ENCODE measurements around the gene COL3A1. TPM values are rescaled to one million over a fixed set of nuclear protein-coding genes. Genes with fewer than 3 reads are reported as not detected.

Gene COL3A1
- total RNA-seq, 1 experiment from 2014 or later: 17.5 TPM

DNA sequence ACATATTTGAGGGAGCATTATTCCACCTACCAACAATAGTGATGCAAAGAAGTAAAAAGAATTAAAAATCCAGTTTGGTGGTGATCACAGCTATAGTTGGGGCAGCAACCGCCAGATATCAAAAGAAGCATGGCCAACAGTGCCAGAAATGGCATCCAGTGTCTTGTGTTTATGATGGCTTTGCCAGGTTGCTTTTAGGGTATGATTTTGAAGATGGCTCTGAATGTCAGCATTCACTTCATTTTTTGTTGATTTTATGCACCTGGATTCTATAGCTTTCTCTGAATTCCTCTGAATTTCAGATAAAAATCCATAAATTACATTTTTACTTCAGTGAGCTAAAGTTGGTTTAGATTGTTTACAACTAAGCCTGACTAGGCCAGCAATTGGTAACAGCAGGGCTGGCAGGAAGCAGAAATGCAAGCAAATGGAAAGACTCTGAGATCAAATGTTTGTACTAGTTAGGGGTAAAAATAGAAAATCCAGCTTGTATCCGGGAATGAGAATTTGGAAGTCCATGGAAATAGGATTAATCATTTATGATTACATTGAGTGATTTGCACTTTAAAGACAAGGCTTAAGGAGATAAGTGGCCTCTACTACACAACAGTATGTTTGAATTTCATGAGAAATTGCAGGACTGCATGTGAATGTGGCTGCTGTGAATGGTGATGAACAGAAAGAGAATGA lies 40.4 kb downstream of the COL3A1 start:
- no peak for DNase-seq (ENCODE audit: extremely low read depth, low read depth)

DNA sequence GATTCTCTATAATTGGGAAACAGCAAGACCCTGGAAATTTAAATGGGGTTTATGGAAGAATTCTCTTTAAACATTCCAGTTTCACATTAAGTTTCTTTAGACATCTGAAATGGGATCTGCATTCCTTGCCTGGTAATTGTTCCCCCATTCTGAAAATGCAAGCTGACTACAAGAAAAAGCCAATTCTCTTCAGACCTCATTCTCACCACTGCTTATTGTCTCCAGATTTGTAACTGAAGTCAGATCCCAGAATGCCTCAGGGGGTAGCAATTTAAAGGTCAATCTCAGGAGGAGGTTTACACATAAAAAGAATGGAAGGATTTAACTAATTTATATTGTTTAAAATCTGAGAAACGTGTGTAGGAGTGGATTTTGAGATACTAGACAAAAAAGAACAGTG lies 41.2 kb downstream of the COL3A1 start:
- DNase-seq (ENCODE audit: extremely low read depth, low read depth): no peak

DNA sequence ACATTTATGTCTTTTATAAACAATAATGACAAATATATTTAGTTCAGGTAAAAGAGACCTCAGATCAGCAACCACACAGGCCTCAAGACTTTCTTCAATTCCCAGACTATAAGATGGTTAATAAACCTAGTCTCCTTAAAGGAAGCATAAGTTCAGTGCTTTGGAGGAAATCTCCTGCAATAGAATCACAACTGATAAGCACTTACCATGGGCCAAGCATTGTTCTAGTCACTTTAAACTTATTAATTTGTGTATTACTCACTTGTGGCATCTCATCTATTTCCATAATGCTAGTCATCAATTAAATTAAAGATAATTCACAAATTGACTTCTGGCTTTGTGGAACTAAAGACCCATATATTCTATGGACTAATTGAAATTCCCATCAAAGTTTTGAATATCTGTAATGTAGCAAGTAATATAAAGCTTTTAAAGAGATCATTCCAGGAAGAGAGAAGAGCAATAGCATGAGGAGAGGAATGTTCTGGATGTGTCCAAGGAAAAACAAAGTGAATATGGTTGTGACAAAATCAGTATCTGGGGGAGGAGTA lies 42.2 kb downstream of the COL3A1 start:
- DNase-seq (ENCODE audit: extremely low read depth, low read depth): no peak

DNA sequence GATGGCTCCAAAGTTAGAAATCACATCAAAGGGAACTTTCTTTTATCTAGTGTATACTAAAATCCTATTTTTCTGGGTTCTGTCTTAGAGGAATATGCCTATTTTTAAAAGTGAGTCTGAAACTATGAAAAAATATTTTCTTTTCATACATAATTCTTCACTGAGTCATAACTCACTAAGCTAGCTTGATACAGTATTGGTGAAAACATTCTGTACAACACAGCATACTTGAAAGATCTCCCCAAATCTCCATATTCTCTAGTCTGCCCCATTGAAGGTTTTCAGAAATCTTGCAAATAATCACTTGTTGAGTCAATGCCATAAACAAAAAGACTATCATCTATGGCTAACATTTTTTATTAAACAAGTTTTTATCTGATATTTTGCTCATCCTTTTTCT lies 44.5 kb downstream of the COL3A1 start:
- no peak for DNase-seq (ENCODE audit: extremely low read depth, low read depth)

DNA sequence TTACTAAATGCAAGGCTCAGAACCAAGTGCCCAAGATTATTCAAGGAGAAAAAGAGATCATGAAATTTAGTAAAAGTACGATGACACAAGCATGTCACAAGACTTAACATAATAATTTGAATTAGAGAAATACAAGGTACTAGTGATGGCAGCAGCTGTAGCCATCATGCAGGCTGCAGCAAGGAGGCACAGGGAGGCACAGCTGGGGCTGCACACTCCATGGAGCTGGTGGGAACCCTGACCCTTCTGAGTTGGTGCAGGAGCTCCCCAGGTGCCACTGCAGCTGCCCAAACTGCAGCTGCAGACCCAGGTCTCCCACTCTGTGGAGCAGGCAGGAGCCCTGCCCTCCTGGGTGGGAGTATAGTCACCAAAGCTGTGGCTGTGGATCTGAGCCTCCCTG lies 46.0 kb downstream of the COL3A1 start:
- DNase-seq (ENCODE audit: extremely low read depth, low read depth): no peak

DNA sequence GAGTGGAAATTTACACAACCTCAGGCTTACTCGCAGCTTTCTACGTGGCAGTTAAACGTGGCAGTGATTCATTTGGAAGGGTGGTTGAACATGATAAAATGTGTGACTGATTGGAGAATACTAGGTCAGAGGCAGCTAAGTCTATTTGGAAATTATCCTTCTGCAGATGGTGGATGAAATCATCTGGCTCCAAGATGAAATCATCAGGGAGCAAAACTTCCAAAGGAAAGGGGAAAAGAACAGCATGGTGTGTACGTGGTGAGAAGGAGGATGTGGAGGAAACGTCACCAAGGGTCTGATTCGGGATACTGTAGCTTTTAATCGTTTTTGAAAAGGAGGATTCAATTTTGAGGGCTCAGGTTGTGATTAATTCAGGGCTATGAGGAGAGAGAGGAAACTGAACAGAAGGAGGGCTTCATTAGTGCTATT lies 47.9 kb downstream of the COL3A1 start:
- DNase-seq (ENCODE audit: extremely low read depth, low read depth): no peak

DNA sequence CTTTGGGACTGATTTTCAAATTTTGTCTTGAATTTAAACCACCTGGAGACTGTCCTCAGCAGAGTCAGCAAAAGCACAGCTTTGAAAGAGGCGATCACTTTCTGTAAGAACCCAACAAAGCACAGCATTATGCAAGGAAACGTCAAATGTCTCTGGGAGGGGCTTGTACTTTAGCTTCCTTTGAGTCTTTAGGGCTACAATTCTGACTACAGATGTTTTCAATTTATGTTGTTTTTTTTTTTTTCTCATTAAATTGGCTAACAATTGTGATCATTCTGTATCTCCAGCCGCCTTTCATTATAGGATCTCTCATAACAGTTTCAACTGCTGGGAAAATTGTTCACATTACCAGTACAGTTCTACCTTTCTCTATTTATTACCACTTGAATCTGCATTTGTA lies 48.3 kb downstream of the COL3A1 start:
- DNase-seq (ENCODE audit: extremely low read depth, low read depth): no peak

DNA sequence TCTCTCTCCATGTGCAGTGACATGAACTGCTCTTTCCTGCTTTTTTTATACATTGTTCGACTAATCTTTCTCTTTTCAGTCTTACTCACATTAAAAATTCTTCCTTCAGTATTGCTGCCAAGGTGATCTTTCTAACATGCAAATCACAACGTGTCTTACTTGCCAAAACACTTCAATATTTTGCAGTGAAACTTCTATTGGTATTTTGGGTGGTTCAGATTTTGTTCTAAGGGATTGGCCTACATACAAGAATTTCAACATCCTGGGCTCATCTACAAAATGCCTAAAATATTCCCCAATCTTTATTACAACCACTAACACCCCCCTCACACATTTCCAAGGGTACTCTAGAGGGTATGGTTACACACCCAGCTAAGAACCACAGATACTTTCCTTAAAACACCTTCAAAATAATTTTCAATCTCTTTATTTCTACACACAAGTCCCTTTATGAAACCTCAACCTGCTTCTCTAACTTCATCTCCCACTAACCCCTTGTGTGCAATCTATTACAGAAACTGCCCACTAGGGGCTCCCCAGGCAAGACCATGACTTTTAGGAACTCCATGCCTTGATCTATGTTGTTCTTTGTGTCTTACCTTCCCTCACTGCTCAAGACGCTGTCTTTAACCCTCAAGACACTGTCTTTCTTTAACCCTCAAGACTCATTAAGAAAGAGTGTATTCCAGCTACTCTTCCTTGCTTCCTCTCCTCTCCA lies 50.9 kb downstream of the COL3A1 start:
- no peak for DNase-seq (ENCODE audit: extremely low read depth, low read depth)

DNA sequence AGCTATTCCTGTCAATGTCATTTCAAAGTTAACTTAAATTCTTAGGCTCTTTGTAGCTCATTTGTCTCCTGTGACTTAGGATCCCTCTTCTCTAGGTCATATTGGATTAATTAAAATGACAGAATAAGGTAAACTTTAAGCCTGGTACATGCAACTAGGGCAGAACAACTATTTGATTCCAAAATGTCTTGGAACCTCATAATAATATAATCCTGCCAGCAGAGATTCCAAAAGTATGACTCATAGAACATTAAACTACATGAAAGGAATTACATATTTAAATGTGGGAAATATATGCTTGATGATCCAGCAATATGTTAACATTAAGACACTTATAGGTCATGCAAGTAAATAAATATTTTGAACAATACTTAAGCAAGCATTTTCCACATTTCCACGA lies 63.3 kb downstream of the COL3A1 start:
- DNase-seq (ENCODE audit: extremely low read depth, low read depth): no peak

DNA sequence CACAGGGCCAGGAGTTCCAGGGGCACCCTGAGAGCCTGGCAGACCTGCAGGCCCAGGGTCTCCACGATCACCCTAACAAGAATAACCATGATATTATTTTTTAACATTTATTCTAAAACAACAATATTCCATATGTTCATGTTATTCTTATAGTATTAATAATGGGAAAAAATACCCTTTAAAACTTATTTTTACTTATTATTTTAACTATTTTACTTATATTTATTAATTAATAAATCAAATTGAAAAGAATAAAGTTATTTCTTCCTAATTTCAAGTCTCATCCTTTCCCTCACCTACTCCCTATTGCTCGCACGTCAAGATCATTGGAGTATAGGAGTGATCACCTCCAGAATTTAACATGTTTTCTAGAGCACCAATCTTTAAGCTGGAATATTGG lies 71.7 kb downstream of the COL3A1 start:
- DNase-seq (ENCODE audit: extremely low read depth, low read depth): no peak

DNA sequence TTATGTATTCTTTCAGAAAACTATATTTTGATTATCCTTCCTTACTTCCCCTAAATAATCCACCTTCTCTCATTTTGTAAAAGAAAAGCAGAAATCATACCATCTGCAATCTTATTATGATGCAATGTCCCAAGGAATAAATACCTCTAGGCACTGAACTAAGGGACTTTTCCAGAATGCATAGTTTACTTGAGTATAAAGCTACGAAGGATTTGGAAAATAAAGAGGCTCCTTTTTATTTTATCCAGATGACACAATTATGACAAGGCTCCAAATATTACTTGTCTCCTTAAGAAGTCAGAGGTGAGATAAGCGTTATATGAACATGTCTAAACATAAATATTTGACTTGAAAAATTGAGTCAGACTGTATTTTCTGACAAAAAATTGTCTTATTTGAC lies 72.1 kb downstream of the COL3A1 start:
- no peak for DNase-seq (ENCODE audit: extremely low read depth, low read depth)

DNA sequence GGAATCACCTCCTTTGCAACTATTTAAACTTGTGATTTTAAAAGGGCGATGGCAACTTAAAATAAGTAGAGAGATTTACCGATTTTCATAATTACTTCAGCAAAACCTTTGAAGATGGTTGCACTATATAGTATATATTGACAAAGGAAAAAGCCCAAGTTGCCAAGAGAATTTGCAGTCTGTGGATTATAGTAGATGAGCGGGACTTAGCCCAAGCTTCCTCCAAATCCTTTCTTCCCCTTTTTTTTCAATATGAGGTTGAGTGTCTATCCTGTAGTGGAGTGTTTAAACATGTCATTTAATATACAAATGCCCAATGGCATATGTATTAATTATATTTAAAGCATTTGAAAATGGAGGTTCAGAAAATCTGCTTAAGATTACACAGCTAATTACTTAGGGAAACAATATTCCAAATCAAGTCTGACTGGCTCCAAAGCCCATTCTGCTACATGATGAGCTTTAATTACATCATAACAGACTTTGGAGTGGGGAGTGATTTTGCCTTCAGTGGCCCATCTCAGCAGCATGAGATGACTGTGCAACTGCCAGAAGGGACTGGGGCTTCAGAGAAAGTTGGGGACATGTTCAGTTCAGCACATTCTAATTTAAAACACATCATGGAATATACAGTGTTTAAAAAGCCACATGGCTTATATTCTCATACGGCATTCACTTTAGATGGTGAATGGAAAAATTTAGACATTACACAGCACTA lies 73.2 kb downstream of the COL3A1 start:
- no peak for DNase-seq (ENCODE audit: extremely low read depth, low read depth)

DNA sequence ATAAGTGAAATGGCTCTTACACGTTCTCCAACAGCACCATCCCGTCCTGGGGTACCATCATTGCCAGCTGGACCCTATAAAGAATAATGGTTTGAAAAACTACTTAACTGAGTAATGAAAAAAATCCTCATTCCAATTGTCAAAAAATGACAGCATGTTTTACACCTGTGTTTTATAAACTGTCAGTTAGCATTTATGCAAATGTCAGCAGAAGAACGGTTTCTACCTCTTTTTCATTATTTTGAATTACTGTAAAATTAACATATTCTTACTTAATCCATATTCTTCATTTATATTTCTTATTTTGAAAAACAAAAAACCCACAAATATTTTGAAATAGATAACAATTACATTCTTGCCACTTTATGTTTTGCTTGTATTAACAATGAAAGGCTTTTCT lies 74.0 kb downstream of the COL3A1 start:
- DNase-seq (ENCODE audit: extremely low read depth, low read depth): no peak

DNA sequence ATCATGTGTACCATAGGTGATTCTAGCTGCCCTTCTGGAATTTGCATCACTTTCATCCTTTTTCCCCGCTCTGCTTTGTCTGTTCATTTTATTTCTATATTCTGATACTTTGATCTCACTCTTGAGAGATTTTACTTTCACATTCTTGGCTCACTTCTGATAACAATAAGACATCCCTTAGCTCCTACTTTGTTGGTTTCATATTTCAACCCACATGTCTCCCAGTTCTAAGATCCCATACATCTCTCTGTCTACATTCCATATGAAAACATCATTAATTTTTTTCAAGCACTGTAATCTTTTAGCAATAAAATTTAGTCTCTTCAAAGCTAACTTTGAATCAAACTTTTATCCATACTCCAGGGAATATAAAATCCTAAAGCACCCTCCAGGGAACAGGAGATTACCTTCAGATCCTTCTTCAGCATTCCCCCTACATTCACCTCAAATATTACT lies 75.6 kb downstream of the COL3A1 start:
- no peak for DNase-seq (ENCODE audit: extremely low read depth, low read depth)

DNA sequence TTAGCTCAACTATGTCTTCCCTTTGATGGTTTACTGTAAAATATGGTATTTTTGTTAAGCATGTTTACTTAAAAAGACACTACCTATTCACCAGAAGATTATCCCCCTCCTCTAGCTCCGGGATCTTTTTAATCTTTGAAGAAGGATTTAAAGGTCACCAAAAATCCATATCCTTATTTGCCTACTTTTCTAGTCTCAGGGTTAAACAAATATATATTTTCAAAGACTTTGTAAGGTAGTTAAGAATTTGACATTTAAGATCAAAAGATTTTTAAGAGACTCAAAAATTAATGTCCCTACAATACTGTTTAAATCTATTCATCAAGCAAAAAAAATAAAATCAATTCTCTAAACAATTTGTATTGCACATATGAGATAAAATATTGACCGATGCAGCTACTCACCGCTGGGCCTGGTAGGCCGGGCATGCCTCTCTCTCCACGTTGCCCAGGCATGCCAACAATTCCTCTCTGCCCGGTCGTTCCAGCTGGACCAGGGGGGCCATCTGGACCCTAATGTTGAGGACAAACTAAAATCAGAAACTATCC lies 76.1 kb downstream of the COL3A1 start:
- no peak for DNase-seq (ENCODE audit: extremely low read depth, low read depth)

DNA sequence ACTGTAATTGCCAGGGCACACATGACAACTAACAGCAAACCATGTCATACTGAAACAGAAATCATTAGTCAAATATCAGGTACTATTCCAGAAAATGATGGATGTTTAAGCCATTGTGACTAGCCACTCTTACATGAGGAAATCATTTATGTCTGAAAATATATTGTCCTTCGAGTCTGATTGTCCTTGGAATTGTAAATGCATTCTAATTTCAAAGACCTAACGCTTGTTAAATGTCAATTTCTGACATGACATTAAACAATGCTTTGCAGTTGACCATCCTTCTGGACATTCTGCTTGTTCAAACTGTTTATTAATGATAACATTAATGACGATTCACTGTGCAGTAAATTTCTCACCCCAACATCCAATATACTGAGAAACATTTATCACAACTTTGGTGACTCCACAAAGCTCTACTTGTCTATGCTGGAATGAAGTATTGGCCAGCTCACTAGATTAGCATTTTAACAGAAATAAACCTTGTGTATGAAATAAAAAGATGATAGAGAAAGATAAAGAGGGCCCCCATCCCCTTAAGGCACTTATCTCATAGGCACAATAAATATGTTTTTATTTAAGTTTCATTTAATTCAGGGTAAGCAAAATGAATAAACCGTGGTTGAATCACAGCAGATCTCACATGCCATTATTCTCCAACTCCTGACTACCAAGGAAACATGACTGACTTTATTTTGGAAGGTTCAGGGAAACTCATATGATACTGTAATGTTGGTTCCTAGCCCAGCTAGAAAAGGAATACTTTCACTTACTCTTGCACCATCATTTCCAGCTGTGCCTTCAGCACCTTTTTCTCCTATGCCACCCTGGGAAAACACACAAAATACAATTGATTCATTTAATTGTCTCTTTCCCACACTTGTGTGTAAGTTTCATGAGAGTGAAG lies 82.3 kb downstream of the COL3A1 start:
- no peak for DNase-seq (ENCODE audit: extremely low read depth, low read depth)

DNA sequence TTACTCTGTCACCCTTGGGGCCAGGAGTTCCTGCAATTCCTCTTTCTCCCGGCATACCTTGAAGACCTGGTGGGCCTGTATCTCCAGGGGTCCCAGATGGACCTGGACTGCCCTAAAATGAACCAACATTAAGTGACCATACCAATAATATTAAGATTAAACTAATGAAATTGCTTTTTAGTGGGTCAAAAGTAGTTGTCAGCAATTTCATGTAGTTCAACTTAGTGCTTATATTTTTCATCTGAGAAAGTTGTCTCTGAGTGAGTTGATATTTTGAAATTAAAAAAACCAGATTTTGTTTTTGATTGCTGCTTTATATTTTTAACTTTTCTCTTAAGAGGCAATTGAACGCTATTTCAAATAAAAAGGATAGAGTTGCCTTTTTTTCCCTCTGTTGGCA lies 83.1 kb downstream of the COL3A1 start:
- no peak for DNase-seq (ENCODE audit: extremely low read depth, low read depth)

DNA sequence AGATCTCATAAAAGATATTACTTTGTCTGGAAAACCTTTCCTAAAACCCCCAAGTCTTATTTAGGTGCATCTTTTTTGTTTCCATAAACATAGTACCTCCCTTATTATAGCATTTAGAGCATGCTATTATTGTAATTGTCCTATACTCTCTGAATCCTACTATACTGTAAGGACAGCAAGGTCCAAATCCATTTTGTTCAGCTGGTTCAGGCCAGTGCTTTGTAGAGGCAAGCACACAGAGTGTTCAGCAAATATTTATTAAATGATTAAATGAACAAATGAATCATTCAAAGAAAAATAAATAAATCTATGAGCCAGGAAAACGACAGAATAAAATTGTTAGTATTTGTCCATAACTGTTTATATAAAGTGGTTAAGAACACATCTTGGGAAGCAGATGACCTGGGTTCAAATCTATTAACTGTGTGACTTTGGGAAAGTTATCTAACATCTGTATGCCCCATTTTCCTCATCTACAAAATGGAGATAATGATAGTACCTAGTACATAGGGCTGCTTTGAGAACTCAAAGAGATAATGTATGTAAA lies 86.0 kb downstream of the COL3A1 start:
- no peak for DNase-seq (ENCODE audit: extremely low read depth, low read depth)
